Measurements from ENCODE around the gene HNRNPA1. TPM values are rescaled to one million over a fixed set of nuclear protein-coding genes. Genes with fewer than 3 reads are reported as not detected.
"Not testable (repeated sequence)": the region's sequence is repeated elsewhere in the genome, so short reads cannot be mapped to it uniquely, and the experiment has no call there.

Gene HNRNPA1
- total RNA-seq, 1 donor from 2014 or later = 488 TPM

- no peak for DNase-seq (ENCODE audit: extremely low read depth, low read depth, low spot score)
Measured at GRCh38 chr12:54273981-54274380, 6.5 kb upstream of the HNRNPA1 start.

DNA sequence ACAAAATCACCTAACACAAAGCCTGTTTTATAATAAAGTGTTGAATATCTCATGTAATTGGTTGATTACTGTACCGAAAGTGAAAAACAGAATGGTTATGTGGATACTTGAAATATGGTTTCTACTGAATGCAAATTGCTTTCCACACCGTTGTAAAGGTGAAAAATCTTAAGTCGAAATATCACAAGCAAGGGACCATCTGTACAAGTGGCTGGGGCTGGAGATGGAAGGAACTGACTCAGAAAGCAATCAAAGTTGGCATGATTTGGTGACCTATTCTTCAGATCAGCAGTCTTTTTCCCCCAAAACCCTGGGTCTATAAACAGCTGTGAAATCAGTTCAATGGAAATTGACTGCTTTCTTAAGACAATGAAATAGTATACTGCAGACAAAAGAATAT lies 4.2 kb upstream of the HNRNPA1 start:
- DNase-seq (ENCODE audit: extremely low read depth, low read depth, low spot score) = no peak

DNA sequence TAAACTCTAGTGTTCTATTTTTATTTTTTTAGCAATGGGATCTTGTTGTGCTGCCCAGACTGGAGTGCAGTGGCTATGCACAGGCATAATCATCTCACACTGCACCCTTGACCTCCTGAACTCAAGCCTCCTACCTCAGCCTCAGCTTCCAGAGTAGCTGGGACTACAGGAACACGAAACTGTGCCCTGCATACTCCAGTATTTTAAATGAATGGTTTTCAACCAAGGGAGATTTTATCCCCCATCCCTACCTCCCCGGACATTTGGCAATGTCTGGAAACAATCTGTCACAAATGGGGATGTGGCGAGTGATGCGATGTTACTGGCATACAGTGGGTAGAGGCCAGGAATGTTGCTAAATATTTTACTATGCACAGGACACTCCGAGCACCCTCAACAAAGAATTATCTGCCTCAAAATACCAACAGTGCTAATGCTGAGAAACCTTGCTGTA lies 2.7 kb upstream of the HNRNPA1 start:
- DNase-seq (ENCODE audit: extremely low read depth, low read depth, low spot score) = no peak

- DNase-seq (ENCODE audit: extremely low read depth, low read depth, low spot score) = no peak
Measured at GRCh38 chr12:54279227-54279631, 1.3 kb upstream of the HNRNPA1 start.

- peak; percentile 98 for DNase-seq (ENCODE audit: extremely low read depth, low read depth, low spot score)
Measured at GRCh38 chr12:54279632-54280467, 676 bp upstream of the HNRNPA1 start, which contains the start of gene CBX5. TSS of gene CBX5 (minus strand) at chr12:54280122. CDS start at chr12:54257650, 22,472 bp downstream.

GRCh38 chr12:54281261-54281638 lies 724 bp downstream of the HNRNPA1 start:
- not testable (repeated sequence) for DNase-seq (ENCODE audit: extremely low read depth, low read depth, low spot score)

DNA sequence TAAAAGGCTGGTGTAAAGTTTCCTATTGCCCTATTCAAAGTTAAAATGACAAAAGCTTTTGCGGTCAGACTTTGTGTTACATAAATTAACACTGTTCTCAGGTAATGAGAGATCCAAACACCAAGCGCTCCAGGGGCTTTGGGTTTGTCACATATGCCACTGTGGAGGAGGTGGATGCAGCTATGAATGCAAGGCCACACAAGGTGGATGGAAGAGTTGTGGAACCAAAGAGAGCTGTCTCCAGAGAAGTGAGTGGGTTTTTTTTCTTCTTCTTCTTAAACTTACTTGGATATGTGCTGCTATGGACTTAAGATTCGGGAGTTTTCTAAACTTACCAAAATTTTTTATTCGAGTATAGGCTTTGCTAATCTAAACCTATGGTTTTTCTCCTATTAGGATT lies 1.2 kb downstream of the HNRNPA1 start:
- DNase-seq (ENCODE audit: extremely low read depth, low read depth, low spot score) = not testable (repeated sequence)

DNA sequence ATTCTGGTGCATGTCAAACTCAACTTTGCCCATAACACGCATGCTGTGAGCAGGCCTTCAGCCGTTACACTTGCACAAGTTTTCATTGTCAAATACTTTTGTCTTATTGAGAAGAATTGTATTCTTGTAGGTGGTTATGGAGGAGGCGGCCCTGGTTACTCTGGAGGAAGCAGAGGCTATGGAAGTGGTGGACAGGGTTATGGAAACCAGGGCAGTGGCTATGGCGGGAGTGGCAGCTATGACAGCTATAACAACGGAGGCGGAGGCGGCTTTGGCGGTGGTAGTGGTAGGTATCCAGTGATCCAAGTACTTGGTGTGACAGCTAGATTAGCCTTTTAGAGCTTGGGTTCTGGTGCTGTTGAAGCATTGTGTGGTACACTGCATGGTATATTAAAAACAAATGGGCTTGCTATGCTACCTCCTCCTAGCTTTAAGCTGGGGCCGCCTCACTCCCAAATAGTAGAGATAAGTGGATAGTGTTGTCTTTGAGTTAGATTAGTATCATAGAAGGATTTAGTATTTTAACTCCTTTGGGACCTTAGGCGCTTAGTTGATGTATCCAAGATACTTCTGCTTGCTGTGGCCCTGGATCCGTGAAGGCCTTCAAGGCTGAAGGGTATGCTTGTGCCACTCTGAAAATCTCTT lies 2.5 kb downstream of the HNRNPA1 start:
- no peak for DNase-seq (ENCODE audit: extremely low read depth, low read depth, low spot score)

DNA sequence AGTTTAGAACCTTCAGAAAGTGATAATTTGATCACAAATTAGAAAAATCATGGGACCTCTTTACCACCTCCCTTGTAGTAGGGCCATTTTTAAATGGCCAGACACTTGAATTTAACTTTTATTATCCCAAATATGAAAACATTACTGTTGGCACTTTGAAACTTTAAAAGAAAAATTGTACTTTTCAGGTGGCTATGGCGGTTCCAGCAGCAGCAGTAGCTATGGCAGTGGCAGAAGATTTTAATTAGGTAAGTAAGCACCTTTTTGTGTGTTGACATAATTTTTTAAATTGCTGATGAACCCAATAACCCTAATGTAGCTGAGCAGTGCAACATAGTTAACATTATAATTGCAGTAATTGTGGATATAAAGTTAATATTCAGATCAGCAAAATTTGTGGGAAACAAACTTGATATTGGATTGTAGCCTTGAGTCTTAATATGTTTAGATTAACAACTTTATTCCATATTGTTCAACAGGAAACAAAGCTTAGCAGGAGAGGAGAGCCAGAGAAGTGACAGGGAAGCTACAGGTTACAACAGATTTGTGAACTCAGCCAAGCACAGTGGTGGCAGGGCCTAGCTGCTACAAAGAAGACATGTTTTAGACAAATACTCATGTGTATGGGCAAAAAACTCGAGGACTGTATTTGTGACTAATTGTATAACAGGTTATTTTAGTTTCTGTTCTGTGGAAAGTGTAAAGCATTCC lies 3.7 kb downstream of the HNRNPA1 start:
- DNase-seq (ENCODE audit: extremely low read depth, low read depth, low spot score) = not testable (repeated sequence)

- DNase-seq (ENCODE audit: extremely low read depth, low read depth, low spot score) = no peak
Measured at GRCh38 chr12:54285150-54286041, 4.9 kb downstream of the HNRNPA1 start.

- DNase-seq (ENCODE audit: extremely low read depth, low read depth, low spot score) = no peak
Measured at GRCh38 chr12:54286042-54287030, 5.8 kb downstream of the HNRNPA1 start.

DNA sequence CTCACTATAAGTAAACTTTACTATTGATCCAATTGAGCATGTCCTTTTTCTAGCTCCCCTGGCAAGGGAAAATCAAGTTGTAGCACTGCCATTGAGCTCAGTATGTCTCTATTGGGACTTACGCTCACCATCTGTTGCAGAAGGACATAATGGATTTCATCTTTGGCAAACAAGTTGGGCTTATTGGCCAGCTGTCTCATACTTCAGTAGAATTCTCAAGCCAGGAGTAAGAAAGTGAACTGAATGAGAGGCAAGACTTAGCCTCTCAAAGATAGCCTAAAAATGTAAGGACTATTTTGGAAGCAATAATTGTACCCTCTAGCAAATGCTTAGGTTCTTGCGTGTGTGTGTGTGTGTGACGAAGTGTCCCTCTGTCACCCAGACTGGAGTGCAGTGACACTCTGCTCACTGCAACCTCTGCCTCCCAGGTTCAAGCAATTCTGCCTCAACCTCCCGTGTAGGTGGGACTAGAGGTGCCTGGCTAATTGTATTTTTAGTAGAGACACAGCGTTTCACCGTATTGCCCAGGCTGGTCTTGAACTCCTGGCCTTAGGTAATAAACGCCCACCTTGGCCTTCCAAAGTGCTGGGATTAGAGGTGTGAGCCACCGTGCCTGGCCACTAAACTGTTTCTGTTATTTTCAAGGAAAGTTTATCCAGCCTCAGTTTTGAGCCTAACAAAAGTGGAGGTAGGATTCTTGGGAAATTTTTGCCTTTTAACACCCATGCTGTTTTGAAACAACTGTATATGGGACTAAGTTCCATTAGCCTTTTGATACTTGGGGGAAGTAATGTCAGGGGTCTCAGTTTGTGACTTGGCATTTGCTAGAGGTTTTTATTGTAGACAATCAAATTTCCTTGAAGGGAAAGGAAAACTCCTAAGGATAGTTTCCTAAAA lies 7.0 kb downstream of the HNRNPA1 start:
- no peak for DNase-seq (ENCODE audit: extremely low read depth, low read depth, low spot score)

GRCh38 chr12:54292083-54292930 lies 11.8 kb downstream of the HNRNPA1 start:
- DNase-seq (ENCODE audit: extremely low read depth, low read depth, low spot score) = no peak

DNA sequence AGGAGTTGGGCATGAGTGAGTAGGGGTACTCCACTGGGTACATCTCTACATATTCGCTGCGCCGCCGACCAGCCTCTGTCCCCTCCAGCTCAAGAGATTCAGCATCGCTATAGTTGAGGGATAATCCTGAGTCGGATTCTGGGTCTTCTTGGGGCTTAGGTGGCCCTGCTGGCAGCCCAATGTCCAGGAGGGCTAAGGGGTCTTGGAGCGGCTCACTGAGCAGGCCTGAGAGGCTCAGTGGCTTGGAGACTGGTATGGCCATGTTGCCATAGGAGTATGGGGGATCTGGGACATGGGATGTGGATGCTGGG lies 12.4 kb downstream of the HNRNPA1 start:
- no peak for DNase-seq (ENCODE audit: extremely low read depth, low read depth, low spot score)

- no peak for DNase-seq (ENCODE audit: extremely low read depth, low read depth, low spot score)
Measured at GRCh38 chr12:54294152-54294952, 13.8 kb downstream of the HNRNPA1 start.

DNA sequence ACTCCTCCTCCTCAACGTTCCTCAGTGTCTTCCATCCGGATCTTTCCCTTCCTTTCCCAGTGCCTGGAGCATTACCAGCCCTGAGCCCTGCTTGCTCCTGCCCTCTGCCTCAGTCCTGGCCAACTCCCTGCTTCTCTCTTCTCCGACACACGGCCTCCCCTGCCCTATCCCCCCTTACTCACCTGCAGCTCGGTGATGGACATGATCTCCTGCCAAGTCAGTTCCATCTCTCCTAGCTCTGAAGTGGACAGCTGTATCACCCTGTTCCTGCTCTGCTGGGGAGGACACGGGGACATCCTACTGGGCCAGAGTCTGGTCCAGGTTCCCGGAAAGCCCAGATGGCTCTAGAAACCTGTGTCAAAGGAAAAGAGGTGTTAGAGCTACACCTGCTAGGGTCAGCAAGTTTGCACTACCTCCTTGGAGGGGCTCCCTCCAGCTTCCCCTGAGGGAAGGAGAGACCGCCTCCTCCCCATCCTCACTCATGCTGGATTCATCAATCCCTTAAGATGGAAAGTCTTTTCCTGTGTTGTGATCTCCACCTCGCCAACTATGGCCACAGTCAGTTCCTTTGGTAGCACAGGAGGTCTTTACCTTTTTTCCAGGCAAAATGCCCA lies 14.5 kb downstream of the HNRNPA1 start:
- DNase-seq (ENCODE audit: extremely low read depth, low read depth, low spot score) = no peak

All from glomerular endothelial cell (primary cell).